ENCODE measurements around the gene ENOX2. TPM values are rescaled to one million over a fixed set of nuclear protein-coding genes. Genes with fewer than 3 reads are reported as not detected.
A peak's percentile ranks its signal among the peaks of the same experiment; 100 is the strongest.

Gene ENOX2
- polyA plus RNA-seq, 1 donor (not counting 4 experiments of a cell fraction or from before 2014, with no cell fraction given): 24.5 TPM

DNA sequence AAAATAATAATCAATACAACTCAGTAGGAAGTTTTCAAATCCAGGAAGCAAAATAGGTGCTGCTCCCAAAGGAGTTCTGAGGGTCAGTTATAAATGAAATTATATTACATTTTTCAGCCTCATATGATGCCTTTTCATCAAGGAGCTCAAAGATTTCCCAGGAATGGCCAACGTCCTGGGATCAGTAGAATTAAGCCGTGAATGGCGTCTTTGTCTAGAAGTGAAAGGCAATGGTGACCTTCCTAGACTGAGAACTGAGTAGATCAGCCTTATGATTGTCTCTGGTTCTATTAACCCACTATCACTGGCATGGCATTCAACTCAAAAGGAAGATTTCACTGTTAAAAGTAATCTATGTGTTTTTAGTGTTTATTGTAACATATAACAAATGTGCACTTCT, 74.4 kb downstream of the ENOX2 start:
- Histone ChIP-seq H4K20me1 (ENCODE audit: control insufficient read depth, extremely low read depth, insufficient read depth, low read length) (no peaks in the 10 kb centered on the region), H3K36me3 (ENCODE audit: control insufficient read depth in 2 of 2, extremely low read depth in 1 of 2, insufficient read depth in 2 of 2, low read length in 2 of 2) (no peaks in the 10 kb centered on the region), H3K9me1 (ENCODE audit: control insufficient read depth, extremely low read depth, insufficient read depth, low read length) (no peaks in the 10 kb centered on the region), H3K9me3 (ENCODE audit: control insufficient read depth, low read depth, low read length) (no peaks in the 10 kb centered on the region), H2AFZ (ENCODE audit: control insufficient read depth, low read length) (no peak overlapping the region), H3K4me1 (ENCODE audit: control insufficient read depth, extremely low read depth, insufficient read depth, low read length) (peaks cover 18% of the 10 kb centered on the region), H3K27ac (ENCODE audit: control insufficient read depth, insufficient read depth, low read length) (peak overlapping the region; percentile 78), H3K9ac (ENCODE audit: control insufficient read depth, extremely low read depth, insufficient read depth, low read length) (no peak overlapping the region), H3K4me3 (ENCODE audit: control insufficient read depth in 2 of 3, extremely low read depth in 1 of 3, insufficient read depth in 2 of 3, low read depth in 1 of 3, low read length in 3 of 3) (no peak overlapping the region), H3K79me2 (ENCODE audit: control insufficient read depth, insufficient read depth, low read length) (no peaks in the 10 kb centered on the region), H3K4me2 (ENCODE audit: control insufficient read depth, extremely low read depth, insufficient read depth, low read depth, low read length) (no peak overlapping the region), H3K27me3 (ENCODE audit: control insufficient read depth, extremely low read depth, insufficient read depth, low read length) (no peaks in the 10 kb centered on the region)
- FAIRE-seq (no peak), DNase-seq (ENCODE audit: low read depth, low spot score) (no peak)
- dilution Hi-C loops (cut with MboI; ENCODE audit: extremely low pct_ligation_motif_present, low sequenced_read_pairs): no loop called here
- TF ChIP-seq EZH2 (IDR thresholded peaks at IDR 0.05; ENCODE audit: low read length) (no peak), CTCF (optimal IDR thresholded peaks at IDR 0.05 in 1 of 3, IDR thresholded peaks at IDR 0.05 in 1 of 3, conservative IDR thresholded peaks at IDR 0.05 in 1 of 3; ENCODE audit: extremely low read depth in 1 of 3, insufficient read depth in 2 of 3, low read length in 3 of 3) (no peak)

- Histone ChIP-seq H3K9me3 (ENCODE audit: control insufficient read depth, low read depth, low read length) (no peaks in the 10 kb centered on the region), H3K4me2 (ENCODE audit: control insufficient read depth, extremely low read depth, insufficient read depth, low read depth, low read length) (no peak overlapping the region), H4K20me1 (ENCODE audit: control insufficient read depth, extremely low read depth, insufficient read depth, low read length) (no peaks in the 10 kb centered on the region), H2AFZ (ENCODE audit: control insufficient read depth, low read length) (no peak overlapping the region), H3K9me1 (ENCODE audit: control insufficient read depth, extremely low read depth, insufficient read depth, low read length) (no peaks in the 10 kb centered on the region), H3K36me3 (ENCODE audit: control insufficient read depth in 2 of 2, extremely low read depth in 1 of 2, insufficient read depth in 2 of 2, low read length in 2 of 2) (no peaks in the 10 kb centered on the region), H3K4me3 (ENCODE audit: control insufficient read depth in 2 of 3, extremely low read depth in 1 of 3, insufficient read depth in 2 of 3, low read depth in 1 of 3, low read length in 3 of 3) (no peak overlapping the region), H3K27me3 (ENCODE audit: control insufficient read depth, extremely low read depth, insufficient read depth, low read length) (no peaks in the 10 kb centered on the region), H3K9ac (ENCODE audit: control insufficient read depth, extremely low read depth, insufficient read depth, low read length) (no peak overlapping the region), H3K4me1 (ENCODE audit: control insufficient read depth, extremely low read depth, insufficient read depth, low read length) (peaks cover 18% of the 10 kb centered on the region), H3K79me2 (ENCODE audit: control insufficient read depth, insufficient read depth, low read length) (no peaks in the 10 kb centered on the region), H3K27ac (ENCODE audit: control insufficient read depth, insufficient read depth, low read length) (no peak overlapping the region)
- TF ChIP-seq EZH2 (IDR thresholded peaks at IDR 0.05; ENCODE audit: low read length) (no peak), CTCF (optimal IDR thresholded peaks at IDR 0.05 in 1 of 3, IDR thresholded peaks at IDR 0.05 in 1 of 3, conservative IDR thresholded peaks at IDR 0.05 in 1 of 3; ENCODE audit: extremely low read depth in 1 of 3, insufficient read depth in 2 of 3, low read length in 3 of 3) (no peak)
- dilution Hi-C loops (cut with MboI; ENCODE audit: extremely low pct_ligation_motif_present, low sequenced_read_pairs): no loop called here
- FAIRE-seq (peak; percentile 9), DNase-seq (ENCODE audit: low read depth, low spot score) (no peak)
These were observed 75.4 kb downstream of the ENOX2 start for GRCh38 chrX:130827648-130828047.
